GM21360 (cell line): ENCODE measurements around the gene DAPP1.
A peak's percentile ranks its signal among the peaks of the same experiment; 100 is the strongest.
"Not testable (repeated sequence)": the region's sequence is repeated elsewhere in the genome, so short reads cannot be mapped to it uniquely, and the experiment has no call there.

Experiments
- ATAC-seq: cut with Tn5 transposase; IDR thresholded peaks from one replicate; pipeline ENCODE4 v1.9.1; 2021; ENCODE audit warnings: mild to moderate bottlenecking, moderate library complexity; ENCODE audit not compliant: unreplicated experiment

Gene DAPP1

GRCh38 chr4:99822734-99823133 is 6.1 kb downstream of the DAPP1 start:
- no peak for ATAC-seq

DNA sequence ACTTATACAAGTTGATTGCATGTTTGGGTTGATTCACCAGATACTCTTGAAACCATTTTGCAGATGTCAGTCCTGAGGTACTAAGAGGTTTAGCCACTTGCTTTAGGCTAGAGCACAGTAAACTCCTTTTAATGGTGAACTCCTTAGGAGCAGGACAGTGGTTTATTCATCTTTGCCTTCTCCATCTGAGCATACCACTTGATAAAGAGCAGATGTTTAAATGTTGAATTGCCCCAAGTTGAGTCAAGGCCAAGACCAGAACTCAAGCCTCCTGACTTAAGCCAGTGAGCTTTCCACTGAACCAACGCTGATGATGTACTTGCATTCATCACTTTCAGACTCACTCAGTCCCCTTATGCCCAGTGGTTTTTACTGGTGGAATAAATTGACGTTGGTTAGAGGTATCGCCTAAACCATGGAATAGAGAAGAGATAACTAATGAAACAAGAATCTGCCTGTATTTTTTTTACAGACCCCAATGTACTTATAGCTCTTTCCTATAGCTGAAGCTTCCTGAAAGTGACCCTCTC is 7.5 kb downstream of the DAPP1 start:
- no peak for ATAC-seq

DNA sequence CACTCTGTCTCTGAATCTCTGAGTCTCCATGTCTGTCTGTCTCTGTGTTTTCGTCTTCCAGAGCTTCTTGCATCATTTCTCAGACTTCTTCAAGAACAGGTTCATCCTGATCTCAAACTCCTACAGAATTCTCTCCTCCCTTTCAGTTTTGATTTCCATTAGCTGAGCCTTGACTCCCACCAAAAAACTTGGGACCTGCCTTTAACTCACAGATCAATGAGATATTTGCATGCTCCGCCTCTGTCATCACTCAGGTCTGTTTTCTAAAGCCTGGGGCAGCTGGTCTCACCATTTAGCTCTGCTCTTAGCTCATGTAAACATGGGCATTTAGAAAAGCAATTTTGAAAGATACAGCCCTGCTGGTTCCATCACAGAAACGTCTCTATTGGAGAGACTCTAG is 8.6 kb downstream of the DAPP1 start:
- no peak for ATAC-seq

- no peak for ATAC-seq
Measured at GRCh38 chr4:99826016-99826415, 9.4 kb downstream of the DAPP1 start.

DNA sequence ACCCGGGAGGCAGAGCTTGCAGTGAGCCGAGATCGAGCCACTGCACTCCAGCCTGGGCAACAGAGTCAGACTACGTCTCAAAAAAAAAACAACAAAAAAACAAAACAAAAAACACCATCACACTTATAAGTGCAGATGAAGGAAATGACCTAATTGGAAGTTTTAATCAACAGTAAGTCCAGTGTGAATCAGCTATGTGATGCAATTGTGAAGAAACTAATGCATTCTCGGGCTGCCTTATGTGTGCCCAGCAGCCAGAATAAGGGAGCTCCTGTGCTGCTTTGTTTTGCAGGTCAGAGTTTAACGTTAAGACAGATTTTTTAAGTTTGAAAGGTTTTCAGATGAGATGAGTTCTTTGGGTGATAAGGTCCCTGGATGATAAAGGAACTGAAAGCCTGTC is 10.8 kb downstream of the DAPP1 start:
- no peak for ATAC-seq

- no peak for ATAC-seq
Measured at GRCh38 chr4:99827857-99828256, 11.2 kb downstream of the DAPP1 start.

DNA sequence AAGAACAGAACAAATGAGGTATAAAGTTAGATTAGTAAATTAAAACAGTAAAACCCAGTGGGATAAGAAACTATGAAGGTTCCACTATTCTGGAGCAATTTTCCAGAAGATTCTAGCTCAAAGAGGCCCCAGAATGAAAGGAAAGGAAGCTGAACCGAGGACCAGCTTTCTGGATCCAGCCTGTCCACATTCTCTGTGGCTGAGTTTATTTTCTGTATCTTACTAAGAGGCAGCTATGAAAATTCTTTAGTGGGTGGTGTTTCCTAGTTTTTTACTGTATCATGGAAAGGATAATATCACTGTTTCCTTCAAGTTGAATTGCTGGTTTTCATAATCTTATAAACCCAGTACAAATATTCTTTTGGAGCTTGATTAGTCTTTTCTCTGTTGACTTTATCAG is 11.8 kb downstream of the DAPP1 start:
- ATAC-seq = no peak

DNA sequence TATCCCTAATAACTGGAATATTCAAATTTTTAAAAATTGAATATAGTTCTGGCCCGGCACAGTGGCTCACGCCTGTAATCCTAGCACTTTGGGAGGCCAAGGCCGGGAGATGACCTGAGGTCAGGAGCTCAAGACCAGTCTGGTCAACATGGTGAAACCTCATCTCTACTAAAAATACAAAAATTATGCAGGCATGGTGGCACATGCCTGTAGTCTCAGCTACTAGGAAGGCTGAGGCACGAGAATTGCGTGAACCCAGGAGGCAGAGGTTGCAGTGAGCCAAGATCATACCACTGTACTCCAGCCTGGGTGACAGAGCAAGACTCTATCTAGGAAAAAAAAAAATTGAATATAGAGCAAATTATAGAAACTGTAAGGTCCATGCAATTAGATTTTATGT is 13.4 kb downstream of the DAPP1 start:
- not testable (repeated sequence) for ATAC-seq

DNA sequence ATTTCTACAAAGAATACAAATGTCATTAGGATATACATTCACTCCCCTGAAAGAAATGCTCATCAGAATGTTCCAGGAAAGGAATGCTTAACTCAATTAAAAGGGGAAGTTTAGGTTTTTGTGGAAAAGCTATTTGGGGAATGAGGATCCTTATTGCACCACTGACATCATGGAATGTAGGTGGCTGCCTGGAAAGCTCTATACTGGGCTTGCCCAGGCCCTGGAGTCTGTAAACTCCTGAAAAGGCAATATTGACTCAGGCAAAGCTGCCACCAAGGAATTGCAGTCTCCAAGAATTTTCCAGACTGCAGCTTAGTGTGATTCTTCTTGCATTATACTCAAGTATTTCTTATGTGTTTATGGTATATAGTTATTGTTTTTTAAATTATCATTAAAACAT is 15.7 kb downstream of the DAPP1 start:
- ATAC-seq = no peak

GRCh38 chr4:99832758-99833157 is 16.1 kb downstream of the DAPP1 start:
- no peak for ATAC-seq

DNA sequence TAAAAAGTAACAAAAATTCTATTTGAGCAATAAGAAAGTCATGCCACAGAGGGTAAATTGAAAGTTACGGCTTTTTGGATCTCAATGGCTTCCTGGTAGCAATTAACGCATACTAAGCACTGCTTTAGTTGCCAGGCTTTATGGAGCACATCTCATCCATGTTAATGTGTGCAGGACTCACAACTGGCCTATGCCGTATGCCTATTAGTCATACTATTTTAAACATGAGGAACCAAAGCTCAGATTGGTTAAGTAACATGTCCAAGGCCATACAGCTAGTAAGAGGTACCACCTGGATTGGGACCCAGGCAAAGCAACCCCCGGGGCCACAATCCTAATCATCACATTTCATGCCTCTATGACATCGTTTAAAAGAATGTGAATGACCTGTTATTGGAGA is 17.1 kb downstream of the DAPP1 start:
- no peak for ATAC-seq

DNA sequence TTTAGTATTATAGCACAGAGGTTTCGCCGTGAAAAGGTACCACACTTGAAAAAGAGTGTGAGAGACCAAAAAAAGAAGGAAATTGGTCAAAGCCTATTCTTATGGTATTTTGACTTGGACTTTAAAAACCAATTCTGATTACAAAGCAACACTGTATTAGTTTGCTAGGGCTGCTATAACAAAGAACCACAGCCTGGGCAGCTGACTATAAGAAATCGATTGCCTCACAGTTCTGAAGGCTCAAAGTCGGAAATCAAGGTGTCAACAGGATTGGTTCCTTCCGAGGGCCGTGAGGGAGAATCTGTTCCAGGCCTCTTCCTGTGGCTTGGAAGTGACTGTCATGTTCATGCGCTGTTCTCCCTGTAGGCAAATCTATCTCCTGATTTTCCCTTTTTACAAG is 17.9 kb downstream of the DAPP1 start:
- no peak for ATAC-seq

- ATAC-seq = no peak
Measured at GRCh38 chr4:99835942-99836341, 19.3 kb downstream of the DAPP1 start.

DNA sequence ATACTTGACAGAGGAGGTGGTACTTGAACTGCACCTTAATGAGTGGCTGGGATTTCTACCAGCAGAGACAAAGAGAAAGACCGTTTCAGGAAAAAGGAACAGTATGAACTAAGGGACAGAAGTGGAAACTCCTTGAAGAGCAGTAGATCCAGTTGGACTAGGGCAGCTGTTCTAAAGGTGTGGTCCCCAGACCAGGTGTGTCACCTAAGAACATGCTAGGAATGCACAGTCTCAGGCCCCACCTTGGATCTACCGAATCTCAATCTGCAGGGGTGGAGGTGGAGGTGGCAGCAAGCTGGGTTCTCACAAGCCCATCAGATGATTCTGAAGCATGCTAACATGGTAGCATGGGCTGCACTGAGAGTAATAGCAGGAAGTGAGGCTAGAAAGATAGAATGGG is 22.3 kb downstream of the DAPP1 start:
- no peak for ATAC-seq

GRCh38 chr4:99841129-99841528 is 24.5 kb downstream of the DAPP1 start:
- peak; percentile 69 for ATAC-seq

GRCh38 chr4:99843413-99843812 is 26.8 kb downstream of the DAPP1 start:
- no peak for ATAC-seq

DNA sequence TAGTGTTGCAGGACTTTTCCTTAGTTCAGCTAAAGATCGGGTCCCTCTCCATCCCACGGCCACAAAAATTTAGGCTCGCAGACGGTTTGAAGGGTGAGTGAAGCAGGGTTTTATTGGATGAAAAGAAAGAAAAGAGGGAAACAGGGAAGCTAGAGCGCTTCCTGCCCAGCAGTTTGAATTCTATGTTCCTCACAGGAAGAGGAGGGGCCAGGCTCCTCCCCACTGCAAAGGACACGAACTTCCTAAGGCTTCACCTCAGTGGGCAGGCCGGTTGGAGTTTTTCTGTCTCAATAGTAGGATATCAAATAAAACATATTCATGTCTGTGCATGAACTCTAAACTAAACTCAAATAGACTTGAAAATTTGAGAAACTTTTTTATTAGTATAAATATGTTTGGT is 27.4 kb downstream of the DAPP1 start:
- no peak for ATAC-seq

GRCh38 chr4:99845179-99845578 is 28.6 kb downstream of the DAPP1 start:
- ATAC-seq = no peak

DNA sequence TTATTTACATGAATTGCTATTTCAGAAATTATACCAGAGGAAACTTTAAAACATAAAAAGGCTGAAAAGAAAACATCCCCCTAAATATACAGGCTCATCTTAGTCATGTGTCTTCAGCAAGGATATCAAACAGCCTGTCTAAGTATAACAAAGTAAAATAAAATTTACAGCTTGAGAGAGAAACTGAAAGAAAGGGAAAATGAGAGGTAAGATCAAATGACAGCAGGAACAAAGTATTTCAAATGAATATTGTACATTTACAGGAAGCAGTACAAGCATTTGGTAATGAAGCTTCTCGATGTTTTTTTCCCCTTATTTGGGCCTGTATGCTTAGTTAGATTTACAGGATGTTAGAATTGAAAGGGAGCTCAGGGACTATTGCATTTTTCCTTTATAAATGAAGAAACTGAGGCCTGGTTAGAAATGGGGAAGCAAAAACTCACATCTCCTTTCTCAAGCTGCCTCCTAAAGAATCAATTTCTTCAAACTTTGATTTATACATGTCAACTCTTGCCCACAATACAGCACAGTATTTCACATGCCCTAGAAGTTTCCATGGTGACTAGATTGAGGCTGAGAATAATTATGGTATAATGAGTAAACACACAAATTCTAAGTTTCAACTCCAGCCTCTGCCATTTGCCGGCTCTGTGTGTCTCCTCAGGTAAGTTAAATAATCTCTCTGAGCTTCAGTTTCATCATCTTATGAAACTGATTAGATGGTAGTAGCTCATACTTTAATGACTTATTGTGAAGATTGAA is 29.3 kb downstream of the DAPP1 start:
- ATAC-seq = no peak

DNA sequence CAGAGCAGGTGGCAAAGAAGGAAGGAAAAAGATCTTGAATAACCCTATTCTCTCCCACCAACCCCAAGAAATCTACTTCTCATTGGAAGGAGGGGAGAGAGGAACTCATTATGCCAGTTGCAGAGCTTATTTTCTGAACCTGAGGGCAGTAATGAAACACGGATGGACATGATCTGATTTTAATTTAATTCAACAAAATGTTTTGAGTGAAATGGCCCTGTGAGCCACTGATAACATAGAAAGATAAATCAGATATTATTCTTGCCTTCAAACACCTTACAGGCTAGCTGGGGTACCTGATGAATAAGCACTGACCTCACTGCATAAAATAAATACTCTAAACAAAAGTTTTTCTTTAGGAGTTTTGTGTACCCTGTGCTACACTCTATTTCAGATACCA is 30.3 kb downstream of the DAPP1 start:
- ATAC-seq = no peak

GRCh38 chr4:99847362-99847976 is 30.8 kb downstream of the DAPP1 start:
- peak; percentile 59 for ATAC-seq

GRCh38 chr4:99848591-99849001 is 32.0 kb downstream of the DAPP1 start:
- peak; percentile 39 for ATAC-seq
